DND-41 (cell line): ENCODE data around the gene ELOVL5.

ENCODE experiments used
- ATAC-seq: fragments of 200-7000 bp; cut with Tn5 transposase; 3 replicates; pipeline ENCODE4 v1.9.1; 2021; ENCODE audit warnings: low read depth; ENCODE audit not compliant: insufficient read depth
- DNase-seq: peaks from one replicate; pipeline ENCODE4 v3.0.0-alpha.2; 2020
- H2AFZ ChIP-seq: 2 replicates; pipeline ENCODE4 v1.6.0; 2012; ENCODE audit warnings: low read depth, low read length
- H3K27ac ChIP-seq: 2 replicates; pipeline ENCODE4 v1.5.1; 2012; ENCODE audit warnings: low read length, inconsistent platforms
- H3K27me3 ChIP-seq: fragments of 200-600 bp; sonication (generic); 2 replicates; pipeline ENCODE4 v1.6.0; 2012; ENCODE audit warnings: low read length, mild to moderate bottlenecking, inconsistent platforms; ENCODE audit not compliant: insufficient read depth, poor library complexity
- H3K36me3 ChIP-seq: 2 replicates; pipeline ENCODE4 v1.5.1; 2012; ENCODE audit warnings: low read length, inconsistent platforms; ENCODE audit not compliant: insufficient read depth
- H3K4me1 ChIP-seq: 2 replicates; pipeline ENCODE4 v1.5.1; 2012; ENCODE audit warnings: mild to moderate bottlenecking, low read length; ENCODE audit not compliant: insufficient read depth
- H3K4me2 ChIP-seq: 2 replicates; pipeline ENCODE4 v1.6.0; 2012; ENCODE audit warnings: mild to moderate bottlenecking, moderate library complexity, low read length, inconsistent platforms; ENCODE audit not compliant: insufficient read depth
- H3K4me3 ChIP-seq, 2 experiments: fragments of 200-600 bp in 1 of 2; shearing (Covaris generic) in 1 of 2; 2 replicates each; pipeline ENCODE4 v1.5.1; 2012 to 2016; ENCODE audit warnings: inconsistent platforms in 2 of 2, low read length in 2 of 2, mild to moderate bottlenecking in 2 of 2, low read depth in 1 of 2, moderate library complexity in 1 of 2
- H3K79me2 ChIP-seq: 2 replicates; pipeline ENCODE4 v1.6.0; 2012; ENCODE audit warnings: low read length, inconsistent platforms; ENCODE audit not compliant: insufficient read depth
- H3K9ac ChIP-seq: 2 replicates; pipeline ENCODE4 v1.6.0; 2012; ENCODE audit warnings: low read depth, mild to moderate bottlenecking, inconsistent platforms, low read length, moderate library complexity
- H3K9me3 ChIP-seq: 2 replicates; pipeline ENCODE4 v1.5.1; 2012; ENCODE audit warnings: low read length, moderate library complexity, mild to moderate bottlenecking, inconsistent platforms; ENCODE audit not compliant: insufficient read depth, severe bottlenecking
- H4K20me1 ChIP-seq: 2 replicates; pipeline ENCODE4 v1.6.0; 2012; ENCODE audit warnings: low read length; ENCODE audit not compliant: insufficient read depth
- EZH2 ChIP-seq: IDR thresholded peaks from 3 replicates; pipeline ENCODE4 v1.6.1; 2012; ENCODE audit warnings: borderline replicate concordance, low read depth, mild to moderate bottlenecking, moderate library complexity, low read length, inconsistent platforms; ENCODE audit not compliant: severe bottlenecking
- TF ChIP-seq, protein P1 (sequence below): IDR thresholded peaks from 2 replicates; pipeline ENCODE4 v1.5.1; 2012; ENCODE audit warnings: borderline replicate concordance, low read length, moderate library complexity, mild to moderate bottlenecking; ENCODE audit not compliant: poor library complexity, severe bottlenecking; ENCODE audit errors: extremely low read depth

The ELOVL5 gene

GRCh38 chr6:53258076-53258773 is 90.5 kb downstream of the ELOVL5 start:
- Histone ChIP-seq H3K27ac (no peak overlapping the region), H2AFZ (no peak overlapping the region), H3K9me3 (no peaks in the 10 kb centered on the region), H3K4me3 (no peak overlapping the region), H3K4me1 (no peaks in the 10 kb centered on the region), H3K36me3 (peaks cover 54% of the 10 kb centered on the region), H3K4me2 (no peak overlapping the region), H3K9ac (no peak overlapping the region), H3K27me3 (no peaks in the 10 kb centered on the region), H3K79me2 (no peaks in the 10 kb centered on the region), H4K20me1 (no peaks in the 10 kb centered on the region)
- DNase-seq (no peak), ATAC-seq (no peak; the same call in 2 of the 3 replicates)
- TF ChIP-seq EZH2, result no peak
- TF ChIP-seq, protein P1, sequence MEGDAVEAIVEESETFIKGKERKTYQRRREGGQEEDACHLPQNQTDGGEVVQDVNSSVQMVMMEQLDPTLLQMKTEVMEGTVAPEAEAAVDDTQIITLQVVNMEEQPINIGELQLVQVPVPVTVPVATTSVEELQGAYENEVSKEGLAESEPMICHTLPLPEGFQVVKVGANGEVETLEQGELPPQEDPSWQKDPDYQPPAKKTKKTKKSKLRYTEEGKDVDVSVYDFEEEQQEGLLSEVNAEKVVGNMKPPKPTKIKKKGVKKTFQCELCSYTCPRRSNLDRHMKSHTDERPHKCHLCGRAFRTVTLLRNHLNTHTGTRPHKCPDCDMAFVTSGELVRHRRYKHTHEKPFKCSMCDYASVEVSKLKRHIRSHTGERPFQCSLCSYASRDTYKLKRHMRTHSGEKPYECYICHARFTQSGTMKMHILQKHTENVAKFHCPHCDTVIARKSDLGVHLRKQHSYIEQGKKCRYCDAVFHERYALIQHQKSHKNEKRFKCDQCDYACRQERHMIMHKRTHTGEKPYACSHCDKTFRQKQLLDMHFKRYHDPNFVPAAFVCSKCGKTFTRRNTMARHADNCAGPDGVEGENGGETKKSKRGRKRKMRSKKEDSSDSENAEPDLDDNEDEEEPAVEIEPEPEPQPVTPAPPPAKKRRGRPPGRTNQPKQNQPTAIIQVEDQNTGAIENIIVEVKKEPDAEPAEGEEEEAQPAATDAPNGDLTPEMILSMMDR, result no peak

GRCh38 chr6:53257533-53257932 is 91.2 kb downstream of the ELOVL5 start:
- DNase-seq (no peak), ATAC-seq (no peak)
- Histone ChIP-seq H3K36me3 (peaks cover 49% of the 10 kb centered on the region), H3K9ac (no peak overlapping the region), H3K9me3 (no peaks in the 10 kb centered on the region), H3K4me2 (no peak overlapping the region), H3K4me3 (no peak overlapping the region), H4K20me1 (no peaks in the 10 kb centered on the region), H2AFZ (no peak overlapping the region), H3K4me1 (no peaks in the 10 kb centered on the region), H3K27ac (no peak overlapping the region), H3K79me2 (no peaks in the 10 kb centered on the region), H3K27me3 (no peaks in the 10 kb centered on the region)
- no peak for TF ChIP-seq EZH2
- TF ChIP-seq, protein P1, result no peak

GRCh38 chr6:53257001-53257400 is 91.7 kb downstream of the ELOVL5 start:
- no peak overlapping the region for H3K4me2 ChIP-seq
- no peaks in the 10 kb centered on the region for H3K79me2 ChIP-seq
- TF ChIP-seq, protein P1, result no peak
- TF ChIP-seq EZH2, result no peak
- no peaks in the 10 kb centered on the region for H3K27me3 ChIP-seq
- ATAC-seq, result 0 out of 3 replicates have a peak, but pooled peaks have one; percentile 18
- no peak overlapping the region for H3K9ac ChIP-seq
- no peaks in the 10 kb centered on the region for H3K9me3 ChIP-seq
- no peak overlapping the region for H3K27ac ChIP-seq
- H2AFZ ChIP-seq, result no peak overlapping the region
- no peak for DNase-seq
- H4K20me1 ChIP-seq, result no peaks in the 10 kb centered on the region
- H3K4me1 ChIP-seq, result no peaks in the 10 kb centered on the region
- H3K36me3 ChIP-seq, result peaks cover 44% of the 10 kb centered on the region
- no peak overlapping the region for H3K4me3 ChIP-seq
